Omental fat pad (tissue), 4 donors: Measurements from ENCODE around the gene PRUNE2. TPM values are rescaled to one million over a fixed set of nuclear protein-coding genes. Genes with fewer than 3 reads are reported as not detected.

Experiments used
- ATAC-seq: fragments of 150-250 bp; one replicate; pipeline ENCODE4 v1.9.1; 2016; ENCODE audit warnings: mild to moderate bottlenecking, moderate library complexity; ENCODE audit not compliant: low FRiP score
- DNase-seq: peaks from one replicate; pipeline ENCODE4 v3.0.0-alpha.2; 2019; ENCODE audit warnings: low spot score
- CTCF ChIP-seq, 3 donors: fragments of 450-650 bp; IDR thresholded peaks; one replicate each; pipeline ENCODE4 v1.5.1; 2016 to 2017; ENCODE audit warnings: antibody characterized with exemption in 3 of 3, mild to moderate bottlenecking in 3 of 3, moderate library complexity in 2 of 3
- total RNA-seq, 4 donors: library from RNA; depleted of rRNA; stranded (reverse); fragments of >200 nt; gene quantifications; one replicate each; pipeline ENCODE4 v1.1.0, GENCODE V29; 2016

Gene PRUNE2
- total RNA-seq, 4 donors from 2014 or later, result 3.1 to 13.4 (median 12.0) TPM

- DNase-seq, result no peak
- no peak for TF ChIP-seq CTCF (IDR thresholded peaks at IDR 0.05)
- ATAC-seq, result no peak
These were observed 121.0 kb downstream of the PRUNE2 start for GRCh38 chr9:76784881-76785280.

GRCh38 chr9:76772686-76773445 is 133.0 kb downstream of the PRUNE2 start:
- no peak for ATAC-seq
- no peak for TF ChIP-seq CTCF (IDR thresholded peaks at IDR 0.05)

GRCh38 chr9:76766126-76766525 is 139.8 kb downstream of the PRUNE2 start:
- DNase-seq (no peak), ATAC-seq (no peak)
- TF ChIP-seq CTCF (IDR thresholded peaks at IDR 0.05), result no peak

More at GRCh38 chr9:76772686-76773445, 133.0 kb downstream of the PRUNE2 start:
- no peak for DNase-seq

- TF ChIP-seq CTCF (IDR thresholded peaks at IDR 0.05), result no peak
- ATAC-seq, result no peak
- no peak for DNase-seq
These were observed 141.8 kb downstream of the PRUNE2 start, which contains the start of gene PCA3 for GRCh38 chr9:76764138-76764537. Gene PCA3, plus strand, starts transcription at chr9:76764438.

- DNase-seq, result no peak
- ATAC-seq, result no peak
These were observed 144.5 kb downstream of the PRUNE2 start for GRCh38 chr9:76761448-76761847.

GRCh38 chr9:76759732-76760131 is 146.2 kb downstream of the PRUNE2 start:
- DNase-seq (no peak), ATAC-seq (no peak)
- TF ChIP-seq CTCF (IDR thresholded peaks at IDR 0.05), result no peak

More at GRCh38 chr9:76761448-76761847, 144.5 kb downstream of the PRUNE2 start:
- no peak for TF ChIP-seq CTCF (IDR thresholded peaks at IDR 0.05)

- ATAC-seq (no peak), DNase-seq (no peak)
- TF ChIP-seq CTCF (IDR thresholded peaks at IDR 0.05), result no peak
These were observed 147.4 kb downstream of the PRUNE2 start for GRCh38 chr9:76758476-76758875.
